ENCODE results near the gene NUDT22. TPM values are rescaled to one million over a fixed set of nuclear protein-coding genes. Genes with fewer than 3 reads are reported as not detected.

The NUDT22 gene
- total and polyA plus RNA-seq, 5 donors = 65.7 to 82.1 (median 76.9) TPM

- Histone ChIP-seq H3K27me3 (ENCODE audit: control insufficient read depth, insufficient read depth) (no peaks in the 10 kb centered on the region), H3K4me3 (ENCODE audit: low read length) (peak overlapping the region; percentile 94), H3K4me1 (ENCODE audit: control insufficient read depth, insufficient read depth, low read length) (peaks cover 3% of the 10 kb centered on the region), H3K27ac (ENCODE audit: low read length) (peak overlapping the region; percentile 80), H3K9me3 (ENCODE audit: control insufficient read depth, low read length) (no peaks in the 10 kb centered on the region)
- WGBS = 83% methylated on average over 12 of the region's 12 CpGs
- no peak for ATAC-seq
- intact Hi-C loops (cut with DNase I) = loop anchor here in 1 of 4 donors (5.0 kb wide), 1 partner anchor 67 kb away; the partner anchor contains the start of gene CATSPERZ
- DNase-seq = peak in 2 of 3 donors; percentile 59 to 60
These were observed 9.5 kb downstream of the NUDT22 start for GRCh38 chr11:64235437-64236161.

- intact Hi-C loops (cut with DNase I) = loop anchor here in 1 of 4 donors (5.0 kb wide), 1 partner anchor 65 kb away; the partner anchor contains the start of gene CATSPERZ
- peak in 2 of 3 donors; percentile 58 to 66 for DNase-seq
- no peak for ATAC-seq
These were observed 11.4 kb downstream of the NUDT22 start for GRCh38 chr11:64237484-64237951.

GRCh38 chr11:64238076-64238475, 12.0 kb downstream of the NUDT22 start:
- H3K27ac ChIP-seq (ENCODE audit: low read length) = no peak overlapping the region
- H3K27me3 ChIP-seq (ENCODE audit: control insufficient read depth, insufficient read depth) = no peaks in the 10 kb centered on the region
- 89% methylated on average over 9 of the region's 9 CpGs for WGBS
- H3K4me1 ChIP-seq (ENCODE audit: control insufficient read depth, insufficient read depth, low read length) = peaks cover 7% of the 10 kb centered on the region
- ATAC-seq (no peak), DNase-seq (peak in 2 of 3 donors; percentile 46 to 50)
- H3K9me3 ChIP-seq (ENCODE audit: control insufficient read depth, low read length) = no peaks in the 10 kb centered on the region
- intact Hi-C loops (cut with DNase I) = loop anchor here in 1 of 4 donors (5.0 kb wide), 1 partner anchor 64 kb away; the partner anchor contains the start of gene CATSPERZ
- no peak overlapping the region for H3K4me3 ChIP-seq (ENCODE audit: low read length)

More at GRCh38 chr11:64237484-64237951, 11.4 kb downstream of the NUDT22 start:
- no peaks in the 10 kb centered on the region for H3K9me3 ChIP-seq (ENCODE audit: control insufficient read depth, low read length)
- no peak overlapping the region for H3K4me3 ChIP-seq (ENCODE audit: low read length)
- H3K4me1 ChIP-seq (ENCODE audit: control insufficient read depth, insufficient read depth, low read length) = peaks cover 6% of the 10 kb centered on the region
- no peaks in the 10 kb centered on the region for H3K27me3 ChIP-seq (ENCODE audit: control insufficient read depth, insufficient read depth)
- 77% methylated on average over 12 of the region's 12 CpGs for whole genome bisulfite sequencing
- H3K27ac ChIP-seq (ENCODE audit: low read length) = no peak overlapping the region

GRCh38 chr11:64238999-64239398, 12.9 kb downstream of the NUDT22 start:
- Histone ChIP-seq H3K27ac (ENCODE audit: low read length) (no peak overlapping the region), H3K9me3 (ENCODE audit: control insufficient read depth, low read length) (no peaks in the 10 kb centered on the region), H3K4me1 (ENCODE audit: control insufficient read depth, insufficient read depth, low read length) (peaks cover 7% of the 10 kb centered on the region), H3K4me3 (ENCODE audit: low read length) (no peak overlapping the region), H3K27me3 (ENCODE audit: control insufficient read depth, insufficient read depth) (no peaks in the 10 kb centered on the region)
- no peak for ATAC-seq
- intact Hi-C loops (cut with DNase I) = loop anchor here in 1 of 4 donors (5.0 kb wide), 1 partner anchor 63 kb away; the partner anchor contains the start of gene CATSPERZ
- 77% methylated on average over 5 of the region's 5 CpGs for WGBS
- peak in 1 of 3 donors; percentile 48 for DNase-seq

- H3K27ac ChIP-seq (ENCODE audit: low read length) = peak overlapping the region; percentile 89
- H3K4me1 ChIP-seq (ENCODE audit: control insufficient read depth, insufficient read depth, low read length) = peaks cover 7% of the 10 kb centered on the region
- ATAC-seq (no peak), DNase-seq (peak in 2 of 3 donors; percentile 55 to 62)
- 83% methylated on average over 11 of the region's 11 CpGs for WGBS
- intact Hi-C loops (cut with DNase I) = loop anchor here in 1 of 4 donors (5.0 kb wide), 1 partner anchor 62 kb away; the partner anchor contains the start of gene CATSPERZ
- H3K27me3 ChIP-seq (ENCODE audit: control insufficient read depth, insufficient read depth) = no peaks in the 10 kb centered on the region
- H3K4me3 ChIP-seq (ENCODE audit: low read length) = peak overlapping the region; percentile 49
- H3K9me3 ChIP-seq (ENCODE audit: control insufficient read depth, low read length) = no peaks in the 10 kb centered on the region
These were observed 13.8 kb downstream of the NUDT22 start for GRCh38 chr11:64239662-64240434.

GRCh38 chr11:64240435-64241240, 14.6 kb downstream of the NUDT22 start, which contains the start of gene FKBP2:
Gene FKBP2, plus strand, starts transcription at chr11:64241095. Its CDS starts 1,293 bp downstream, at chr11:64242388.
- H3K4me1 ChIP-seq (ENCODE audit: control insufficient read depth, insufficient read depth, low read length) = peaks cover 7% of the 10 kb centered on the region
- ATAC-seq (peak; percentile 79 to 81), DNase-seq (peak; percentile 98 to 99 (median 99))
- WGBS = 2% methylated on average over 58 of the region's 58 CpGs
- no peaks in the 10 kb centered on the region for H3K9me3 ChIP-seq (ENCODE audit: control insufficient read depth, low read length)
- intact Hi-C loops (cut with DNase I) = no loop called here
- peak within 1 kb of the TSS; percentile 81 for H3K4me3 ChIP-seq (ENCODE audit: low read length)
- H3K27ac ChIP-seq (ENCODE audit: low read length) = peak within 1 kb of the TSS; percentile 89
- no peaks in the 10 kb centered on the region for H3K27me3 ChIP-seq (ENCODE audit: control insufficient read depth, insufficient read depth)

- Histone ChIP-seq H3K4me1 (ENCODE audit: control insufficient read depth, insufficient read depth, low read length) (peaks cover 7% of the 10 kb centered on the region), H3K27me3 (ENCODE audit: control insufficient read depth, insufficient read depth) (no peaks in the 10 kb centered on the region), H3K4me3 (ENCODE audit: low read length) (peak overlapping the region; percentile 49), H3K9me3 (ENCODE audit: control insufficient read depth, low read length) (no peaks in the 10 kb centered on the region), H3K27ac (ENCODE audit: low read length) (peak overlapping the region; percentile 89)
- intact Hi-C loops (cut with DNase I) = no loop called here
- peak; percentile 100 for DNase-seq
- ATAC-seq = peak; percentile 88 to 91
- under 1% methylated on average over 24 of the region's 24 CpGs for WGBS
These were observed 15.1 kb downstream of the NUDT22 start for GRCh38 chr11:64241241-64241490.

- H3K4me3 ChIP-seq (ENCODE audit: low read length) = peak overlapping the region; percentile 81
- H3K4me1 ChIP-seq (ENCODE audit: control insufficient read depth, insufficient read depth, low read length) = peaks cover 7% of the 10 kb centered on the region
- DNase-seq (peak in 1 of 3 donors; percentile 72), ATAC-seq (peak; percentile 5 to 29)
- no peaks in the 10 kb centered on the region for H3K27me3 ChIP-seq (ENCODE audit: control insufficient read depth, insufficient read depth)
- intact Hi-C loops (cut with DNase I) = no loop called here
- WGBS = under 1% methylated on average over 63 of the region's 63 CpGs
- peak overlapping the region; percentile 59 for H3K27ac ChIP-seq (ENCODE audit: low read length)
- no peaks in the 10 kb centered on the region for H3K9me3 ChIP-seq (ENCODE audit: control insufficient read depth, low read length)
These were observed 15.7 kb downstream of the NUDT22 start for GRCh38 chr11:64241491-64242374.

- 84% methylated on average over 8 of the region's 8 CpGs for WGBS
- no peak overlapping the region for H3K4me3 ChIP-seq (ENCODE audit: low read length)
- intact Hi-C loops (cut with DNase I) = no loop called here
- H3K27me3 ChIP-seq (ENCODE audit: control insufficient read depth, insufficient read depth) = no peaks in the 10 kb centered on the region
- ATAC-seq (no peak), DNase-seq (peak in 1 of 3 donors; percentile 73)
- peaks cover 7% of the 10 kb centered on the region for H3K4me1 ChIP-seq (ENCODE audit: control insufficient read depth, insufficient read depth, low read length)
- no peaks in the 10 kb centered on the region for H3K9me3 ChIP-seq (ENCODE audit: control insufficient read depth, low read length)
- no peak overlapping the region for H3K27ac ChIP-seq (ENCODE audit: low read length)
These were observed 17.3 kb downstream of the NUDT22 start for GRCh38 chr11:64243236-64243854.
